ENCODE measurements around the gene TIMD4. TPM values are rescaled to one million over a fixed set of nuclear protein-coding genes. Genes with fewer than 3 reads are reported as not detected.
A peak's percentile ranks its signal among the peaks of the same experiment; 100 is the strongest.
"Not testable (repeated sequence)": the region's sequence is repeated elsewhere in the genome, so short reads cannot be mapped to it uniquely, and the experiment has no call there.

TIMD4 gene
- total and polyA plus RNA-seq, 2 donors (not counting 1 experiment from before 2014, with no cell fraction given) = 0.07 TPM; not detected in 1

GRCh38 chr5:156947925-156948324, 15.1 kb downstream of the TIMD4 start:
- Histone ChIP-seq H3K4me1 (ENCODE audit: control insufficient read depth in 2 of 2, insufficient read depth in 2 of 2, low read length in 2 of 2) (no peaks in the 10 kb centered on the region), H3K4me2 (replicated peaks; ENCODE audit: low read depth, low read length, poor library complexity, severe bottlenecking) (no peak overlapping the region), H3K9me3 (ENCODE audit: control extremely low read depth in 1 of 3, control insufficient read depth in 2 of 3, insufficient read depth in 1 of 3, low read length in 2 of 3) (no peaks in the 10 kb centered on the region), H4K20me1 (ENCODE audit: control insufficient read depth, insufficient read depth, low read length, poor library complexity, severe bottlenecking) (no peaks in the 10 kb centered on the region), H2AFZ (ENCODE audit: insufficient read depth, low read depth, low read length, poor library complexity, severe bottlenecking) (no peak overlapping the region), H3K4me3 (ENCODE audit: control extremely low read depth in 1 of 5, extremely low read depth in 1 of 5, insufficient read depth in 1 of 5, low read depth in 2 of 5, low read length in 4 of 5) (no peak overlapping the region), H3K27me3 (replicated peaks in 1 of 4; ENCODE audit: control extremely low read depth in 1 of 4, control insufficient read depth in 3 of 4, insufficient read depth in 4 of 4, low read length in 3 of 4) (no peaks in the 10 kb centered on the region), H3K9ac (ENCODE audit: low read length) (no peak overlapping the region), H3K36me3 (replicated peaks in 1 of 2; ENCODE audit: control extremely low read depth in 1 of 2, control insufficient read depth in 1 of 2, extremely low read depth in 1 of 2, insufficient read depth in 2 of 2, low read length in 1 of 2) (no peaks in the 10 kb centered on the region), H3K27ac (ENCODE audit: low read length in 2 of 2) (no peak overlapping the region), H3K79me2 (ENCODE audit: control insufficient read depth, insufficient read depth, low read length) (no peaks in the 10 kb centered on the region)
- DNase-seq (no peak), ATAC-seq (ENCODE audit: low read depth) (no peak)
- H3K27ac Mint-ChIP-seq = no peak overlapping the region
- H3K4me3 Mint-ChIP-seq = no peak overlapping the region
- POLR2A ChIA-PET = no interaction called here
- intact Hi-C loops (cut with micrococcal nuclease) = no loop called here
- H3K27me3 Mint-ChIP-seq = no peaks in the 10 kb centered on the region
- TF ChIP-seq EZH2 (IDR thresholded peaks at IDR 0.05; ENCODE audit: borderline replicate concordance, insufficient read depth, low read depth, low read length, poor library complexity, severe bottlenecking) (no peak), CTCF (IDR thresholded peaks at IDR 0.05) (no peak)
- no peaks in the 10 kb centered on the region for H3K9me3 Mint-ChIP-seq (ENCODE audit: insufficient read depth)
- 61% methylated on average over 3 of the region's 3 CpGs for WGBS (ENCODE audit: insufficient coverage)
- H3K4me1 Mint-ChIP-seq = no peaks in the 10 kb centered on the region
- CTCF ChIA-PET = no interaction called here

- no peaks in the 10 kb centered on the region for H4K20me1 ChIP-seq (ENCODE audit: control insufficient read depth, insufficient read depth, low read length, poor library complexity, severe bottlenecking)
- Mint-ChIP-seq H3K27me3 (no peaks in the 10 kb centered on the region), H3K9me3 (ENCODE audit: insufficient read depth) (no peaks in the 10 kb centered on the region), H3K4me1 (peaks cover 13% of the 10 kb centered on the region), H3K27ac (peak overlapping the region; percentile 57), H3K4me3 (peak overlapping the region; percentile 16)
- H3K4me3 ChIP-seq (ENCODE audit: control extremely low read depth in 1 of 5, extremely low read depth in 1 of 5, insufficient read depth in 1 of 5, low read depth in 2 of 5, low read length in 4 of 5) = no peak overlapping the region
- H3K27ac ChIP-seq (ENCODE audit: low read length in 2 of 2) = no peak overlapping the region
- H3K9ac ChIP-seq (ENCODE audit: low read length) = peak overlapping the region; percentile 10
- no peaks in the 10 kb centered on the region for H3K36me3 ChIP-seq (replicated peaks in 1 of 2; ENCODE audit: control extremely low read depth in 1 of 2, control insufficient read depth in 1 of 2, extremely low read depth in 1 of 2, insufficient read depth in 2 of 2, low read length in 1 of 2)
- ATAC-seq (ENCODE audit: low read depth) (no peak), DNase-seq (peak; percentile 24)
- peak overlapping the region; percentile 50 for H2AFZ ChIP-seq (ENCODE audit: insufficient read depth, low read depth, low read length, poor library complexity, severe bottlenecking)
- CTCF ChIA-PET = no interaction called here
- no peaks in the 10 kb centered on the region for H3K79me2 ChIP-seq (ENCODE audit: control insufficient read depth, insufficient read depth, low read length)
- POLR2A ChIA-PET = no interaction called here
- H3K27me3 ChIP-seq (replicated peaks in 1 of 4; ENCODE audit: control extremely low read depth in 1 of 4, control insufficient read depth in 3 of 4, insufficient read depth in 4 of 4, low read length in 3 of 4) = no peaks in the 10 kb centered on the region
- peaks cover 0 to 6% (median 0%) of the 10 kb centered on the region in 3 donors for H3K9me3 ChIP-seq (ENCODE audit: control extremely low read depth in 1 of 3, control insufficient read depth in 2 of 3, insufficient read depth in 1 of 3, low read length in 2 of 3)
- 0% methylated on average over 1 of the region's 2 CpGs for WGBS (ENCODE audit: insufficient coverage)
- intact Hi-C loops (cut with micrococcal nuclease) = no loop called here
- TF ChIP-seq CTCF (IDR thresholded peaks at IDR 0.05) = no peak
- TF ChIP-seq EZH2 (IDR thresholded peaks at IDR 0.05; ENCODE audit: borderline replicate concordance, insufficient read depth, low read depth, low read length, poor library complexity, severe bottlenecking) = no peak
- H3K4me1 ChIP-seq (ENCODE audit: control insufficient read depth in 2 of 2, insufficient read depth in 2 of 2, low read length in 2 of 2) = peaks cover 10 to 12% of the 10 kb centered on the region in 2 donors
- H3K4me2 ChIP-seq (replicated peaks; ENCODE audit: low read depth, low read length, poor library complexity, severe bottlenecking) = peak overlapping the region; percentile 33
These were observed 21.0 kb downstream of the TIMD4 start for GRCh38 chr5:156942064-156942463.

GRCh38 chr5:156940462-156940861, 22.6 kb downstream of the TIMD4 start:
- H3K9ac ChIP-seq (ENCODE audit: low read length); H3K4me3 ChIP-seq (ENCODE audit: control extremely low read depth in 1 of 5, extremely low read depth in 1 of 5, insufficient read depth in 1 of 5, low read depth in 2 of 5, low read length in 4 of 5); ATAC-seq (ENCODE audit: low read depth); H3K9me3 ChIP-seq (ENCODE audit: control extremely low read depth in 1 of 3, control insufficient read depth in 2 of 3, insufficient read depth in 1 of 3, low read length in 2 of 3); H3K79me2 ChIP-seq (ENCODE audit: control insufficient read depth, insufficient read depth, low read length); H3K27ac ChIP-seq (ENCODE audit: low read length in 2 of 2); DNase-seq; H3K36me3 ChIP-seq (replicated peaks in 1 of 2; ENCODE audit: control extremely low read depth in 1 of 2, control insufficient read depth in 1 of 2, extremely low read depth in 1 of 2, insufficient read depth in 2 of 2, low read length in 1 of 2); CTCF ChIA-PET; H3K27me3 Mint-ChIP-seq; H3K9me3 Mint-ChIP-seq (ENCODE audit: insufficient read depth); H4K20me1 ChIP-seq (ENCODE audit: control insufficient read depth, insufficient read depth, low read length, poor library complexity, severe bottlenecking); H3K27me3 ChIP-seq (replicated peaks in 1 of 4; ENCODE audit: control extremely low read depth in 1 of 4, control insufficient read depth in 3 of 4, insufficient read depth in 4 of 4, low read length in 3 of 4); H3K4me2 ChIP-seq (replicated peaks; ENCODE audit: low read depth, low read length, poor library complexity, severe bottlenecking); POLR2A ChIA-PET; H3K27ac Mint-ChIP-seq; H2AFZ ChIP-seq (ENCODE audit: insufficient read depth, low read depth, low read length, poor library complexity, severe bottlenecking); H3K4me3 Mint-ChIP-seq; intact Hi-C loops (cut with micrococcal nuclease): not testable (repeated sequence)
- peaks cover 10 to 12% of the 10 kb centered on the region in 2 donors for H3K4me1 ChIP-seq (ENCODE audit: control insufficient read depth in 2 of 2, insufficient read depth in 2 of 2, low read length in 2 of 2)
- WGBS (ENCODE audit: insufficient coverage) = over 99% methylated on average over 17 of the region's 28 CpGs
- H3K4me1 Mint-ChIP-seq = peaks cover 17% of the 10 kb centered on the region
